Activated T-cell treated with anti-CD3 and anti-CD28 coated beads, Interleukin-2, amount 50 U/mL, for 4 hours (primary cell): Measurements from ENCODE around the gene HNRNPAB. TPM values are rescaled to one million over a fixed set of nuclear protein-coding genes. Genes with fewer than 3 reads are reported as not detected.
"Not testable (repeated sequence)": the region's sequence is repeated elsewhere in the genome, so short reads cannot be mapped to it uniquely, and the experiment has no call there.

ENCODE experiments used
- ATAC-seq, 2 donors: fragments of 200-7000 bp; cut with Tn5 transposase; one replicate each; pipeline ENCODE4 v1.10.0; 2021
- DNase-seq: peaks from one replicate; pipeline ENCODE4 v3.0.0-alpha.2; 2020
- H3K27me3 Mint-ChIP-seq: one replicate; pipeline ENCODE4 v1.8.0; 2021; ENCODE audit warnings: low read depth, mixed read lengths
- H3K36me3 Mint-ChIP-seq: one replicate; pipeline ENCODE4 v1.8.0; 2022; ENCODE audit warnings: mixed read lengths; ENCODE audit not compliant: insufficient read depth
- H3K4me1 Mint-ChIP-seq: one replicate; pipeline ENCODE4 v1.8.0; 2021; ENCODE audit warnings: low read depth, mixed read lengths
- H3K4me3 Mint-ChIP-seq: one replicate; pipeline ENCODE4 v1.8.0; 2021; ENCODE audit warnings: mild to moderate bottlenecking, moderate library complexity, mixed read lengths
- H3K9me3 Mint-ChIP-seq: one replicate; pipeline ENCODE4 v1.8.0; 2021; ENCODE audit warnings: mixed read lengths
- total RNA-seq, 3 donors: library from RNA; stranded (reverse); gene quantifications; one replicate each; pipeline ENCODE4 v1.2.1, GENCODE V29; 2021

The HNRNPAB gene
- total RNA-seq, 3 donors from 2014 or later, result 646 to 699 (median 679) TPM

DNA sequence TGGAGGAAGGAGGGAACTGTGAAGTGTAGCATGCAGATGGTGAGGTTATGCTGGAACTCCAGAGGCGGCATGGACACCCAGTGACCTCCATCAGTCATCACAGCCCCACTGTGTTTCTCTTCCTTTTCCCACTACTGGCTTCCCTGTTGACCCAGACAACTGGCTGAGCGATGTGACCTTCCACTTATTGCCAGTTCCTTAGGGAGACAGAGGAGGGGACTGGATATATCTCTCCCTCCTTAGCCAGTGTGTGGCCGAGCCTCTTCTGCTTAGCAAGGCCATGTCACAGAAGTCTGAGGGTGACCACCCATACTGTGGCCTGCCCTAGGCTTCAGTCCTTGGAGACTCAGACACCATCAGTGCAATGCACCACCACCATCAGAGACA, 31.2 kb downstream of the HNRNPAB start:
- DNase-seq (no peak), ATAC-seq (no peak)
- H3K4me1 Mint-ChIP-seq, result peaks cover 45% of the 10 kb centered on the region
- H3K4me3 Mint-ChIP-seq, result no peak overlapping the region
- no peaks in the 10 kb centered on the region for H3K27me3 Mint-ChIP-seq
- H3K36me3 Mint-ChIP-seq, result peaks cover 11% of the 10 kb centered on the region
- H3K9me3 Mint-ChIP-seq, result no peaks in the 10 kb centered on the region

DNA sequence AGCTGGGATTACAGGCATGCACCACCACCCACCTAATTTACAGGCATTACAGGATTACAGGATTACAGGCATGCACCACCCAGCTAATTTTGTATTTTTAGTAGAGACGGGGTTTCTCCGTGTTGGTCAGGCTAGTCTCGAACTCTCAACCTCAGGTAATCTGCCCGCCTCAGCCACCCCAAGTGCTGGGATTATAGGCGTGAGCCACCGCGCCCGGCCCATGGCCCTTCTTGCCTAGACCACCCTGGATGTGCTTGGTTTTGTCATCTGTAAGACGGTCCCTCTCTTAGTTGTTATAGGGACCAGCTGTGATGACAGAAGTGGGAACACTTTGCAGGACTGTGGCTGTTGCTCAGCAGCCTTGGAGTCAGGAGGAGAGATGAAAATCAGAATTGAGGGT, 31.8 kb downstream of the HNRNPAB start:
- DNase-seq (no peak), ATAC-seq (no peak)
- Mint-ChIP-seq H3K4me1 (peaks cover 45% of the 10 kb centered on the region), H3K9me3 (no peaks in the 10 kb centered on the region), H3K4me3 (no peak overlapping the region), H3K36me3 (peaks cover 6% of the 10 kb centered on the region), H3K27me3 (no peaks in the 10 kb centered on the region)

DNA sequence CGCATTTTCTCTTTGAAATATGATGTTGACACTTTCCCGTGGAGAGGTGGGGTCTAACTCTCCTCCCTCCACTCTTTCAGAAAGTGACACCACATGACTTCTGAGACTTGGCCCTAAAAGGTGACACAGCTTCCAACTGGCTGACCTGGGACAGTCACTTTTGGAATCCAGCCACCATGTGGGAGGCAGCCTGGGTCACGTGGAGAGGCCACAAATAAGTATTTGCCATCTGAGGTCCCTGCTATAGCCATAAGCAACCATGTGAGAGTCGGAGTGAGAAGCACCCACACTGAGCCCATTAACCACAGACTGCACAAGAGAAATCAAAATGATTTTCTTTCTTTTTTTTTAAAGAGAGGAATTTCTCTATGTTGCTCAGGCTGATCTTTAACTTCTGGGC, 32.3 kb downstream of the HNRNPAB start:
- peaks cover 41% of the 10 kb centered on the region for H3K4me1 Mint-ChIP-seq
- no peak for DNase-seq
- no peak for ATAC-seq
- H3K4me3 Mint-ChIP-seq, result no peak overlapping the region
- H3K27me3 Mint-ChIP-seq, result no peaks in the 10 kb centered on the region
- no peaks in the 10 kb centered on the region for H3K9me3 Mint-ChIP-seq
- H3K36me3 Mint-ChIP-seq, result peaks cover 1% of the 10 kb centered on the region

DNA sequence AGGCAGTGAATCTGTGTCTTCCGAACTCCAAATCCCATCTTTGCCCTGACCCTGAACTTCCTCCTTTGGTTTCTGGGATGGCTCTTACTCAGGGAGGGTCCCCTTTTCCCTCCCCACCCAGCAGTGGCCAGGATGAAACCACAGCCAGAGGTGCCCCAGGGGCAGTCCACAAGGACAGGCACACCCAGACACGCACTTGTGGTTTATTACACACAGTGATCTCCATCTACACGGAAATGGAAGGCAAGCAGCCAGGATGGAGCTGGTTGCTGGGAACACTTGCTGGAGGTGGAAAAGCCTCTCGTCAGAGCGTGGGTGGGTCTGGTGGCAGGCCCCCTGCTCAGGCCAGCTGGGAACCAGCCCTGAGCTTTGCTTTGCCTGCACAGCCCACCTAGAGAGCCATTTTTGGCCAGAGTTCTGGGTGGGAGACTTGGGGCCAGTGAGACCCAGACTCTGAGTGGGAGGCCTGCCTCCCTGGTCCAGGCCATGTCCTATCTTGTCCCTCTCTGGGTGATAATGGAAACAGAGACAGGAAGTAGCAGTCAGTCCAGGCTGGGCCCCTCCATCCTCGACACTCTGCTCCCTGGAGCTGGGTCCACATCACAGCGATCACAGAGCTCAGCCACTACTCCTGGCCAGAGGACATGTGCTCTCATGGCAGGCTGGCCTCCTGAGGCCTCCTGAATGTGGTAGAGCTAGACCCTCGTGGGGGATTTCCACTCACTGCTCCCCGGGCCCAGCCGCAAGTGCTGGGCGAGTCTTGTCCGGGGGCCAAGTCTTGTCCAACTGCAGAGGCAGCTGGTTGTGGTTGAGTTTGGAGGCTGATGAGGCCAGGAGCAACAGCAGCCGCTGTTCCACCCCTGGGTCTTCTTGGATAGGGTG, 33.3 kb downstream of the HNRNPAB start:
- H3K9me3 Mint-ChIP-seq, result no peaks in the 10 kb centered on the region
- no peaks in the 10 kb centered on the region for H3K36me3 Mint-ChIP-seq
- DNase-seq (no peak), ATAC-seq (no peak)
- H3K27me3 Mint-ChIP-seq, result no peaks in the 10 kb centered on the region
- no peak overlapping the region for H3K4me3 Mint-ChIP-seq
- peaks cover 42% of the 10 kb centered on the region for H3K4me1 Mint-ChIP-seq

DNA sequence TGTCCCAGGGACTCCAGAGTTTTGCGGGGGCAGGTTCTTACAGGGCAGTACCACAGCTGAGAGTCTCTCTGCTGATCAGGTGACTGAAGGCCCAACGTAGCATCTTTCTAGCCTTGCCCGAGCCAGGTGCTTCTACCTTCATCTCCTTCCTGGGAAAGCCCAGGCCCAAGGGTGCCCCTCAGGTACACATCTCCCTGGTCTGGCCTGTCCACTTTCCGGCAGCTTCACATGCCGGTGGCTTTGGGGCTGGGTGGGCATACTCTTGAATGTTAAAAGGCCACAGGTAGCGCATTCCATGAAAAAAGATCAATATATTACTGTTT, 33.9 kb downstream of the HNRNPAB start:
- Mint-ChIP-seq H3K36me3 (no peaks in the 10 kb centered on the region), H3K27me3 (no peaks in the 10 kb centered on the region), H3K4me1 (peaks cover 42% of the 10 kb centered on the region), H3K4me3 (no peak overlapping the region), H3K9me3 (no peaks in the 10 kb centered on the region)
- ATAC-seq, result no peak
- no peak for DNase-seq

DNA sequence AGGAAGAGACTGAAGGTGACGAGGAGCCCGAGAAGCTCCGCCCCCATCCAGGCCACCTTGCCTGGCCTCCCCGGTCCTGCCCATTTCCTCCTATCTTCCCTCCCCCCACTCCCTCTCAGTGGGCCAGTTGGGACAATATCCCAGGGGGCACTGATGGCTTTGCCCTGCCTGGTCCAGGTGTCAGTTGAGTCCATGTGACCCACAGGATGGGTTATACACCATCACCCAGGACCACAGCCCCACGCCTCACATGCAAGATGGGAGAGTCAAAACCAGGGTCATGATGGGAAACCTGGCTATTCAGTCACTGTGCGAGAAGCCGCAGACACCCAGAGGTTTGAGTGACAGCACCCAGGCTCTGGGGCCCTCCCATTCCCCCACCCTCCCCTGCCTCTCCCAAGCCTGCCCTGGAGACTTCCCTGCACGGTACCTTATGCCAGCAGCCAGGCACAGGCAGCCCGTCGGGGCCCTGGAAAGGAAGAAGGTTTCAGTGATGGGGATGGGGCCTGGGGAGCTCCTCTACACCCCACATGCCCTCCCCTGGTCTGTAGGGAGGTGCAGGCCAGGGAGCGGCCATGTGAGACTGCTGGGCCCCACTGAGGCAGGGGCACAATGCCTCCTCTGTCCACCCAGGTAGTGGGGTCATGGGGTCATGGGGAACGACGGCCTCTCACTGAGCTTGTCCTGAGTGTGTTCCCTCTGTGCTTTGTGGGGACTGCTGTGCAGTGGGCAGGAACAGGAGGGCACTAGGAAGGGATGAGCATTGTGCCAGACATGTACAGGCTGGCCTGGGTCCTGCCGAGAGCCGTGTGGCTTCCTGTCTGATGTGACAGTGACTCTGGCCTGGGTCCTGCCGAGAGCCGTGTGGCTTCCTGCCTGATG, 34.6 kb downstream of the HNRNPAB start:
- H3K4me3 Mint-ChIP-seq, result no peak overlapping the region
- peak; percentile 14 to 31 for ATAC-seq

DNA sequence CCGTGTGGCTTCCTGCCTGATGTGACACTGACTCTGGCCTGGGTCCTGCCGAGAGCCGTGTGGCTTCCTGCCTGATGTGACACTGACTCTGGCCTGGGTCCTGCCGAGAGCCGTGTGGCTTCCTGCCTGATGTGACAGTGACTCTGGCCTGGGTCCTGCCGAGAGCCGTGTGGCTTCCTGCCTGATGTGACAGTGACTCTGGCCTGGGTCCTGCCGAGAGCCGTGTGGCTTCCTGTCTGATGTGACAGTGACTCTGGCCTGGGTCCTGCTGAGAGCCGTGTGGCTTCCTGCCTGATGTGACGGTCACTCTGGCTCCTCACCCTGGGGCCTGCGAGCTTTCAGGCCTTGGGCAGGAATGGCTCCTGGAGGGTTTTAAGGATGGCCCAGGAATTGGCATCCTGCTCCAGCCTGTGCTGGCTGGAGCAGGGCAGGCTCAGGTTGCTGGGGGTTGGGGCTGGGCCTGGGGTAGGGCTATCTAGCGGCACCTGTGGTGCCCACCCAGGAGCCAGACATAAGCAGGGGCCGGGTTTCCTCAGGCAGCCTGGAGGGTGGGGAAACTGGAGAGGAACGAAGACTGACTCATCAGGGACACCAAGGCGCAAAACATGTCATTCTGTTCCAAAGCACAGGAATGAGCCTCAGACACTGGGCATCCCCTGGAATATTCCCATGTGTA, 35.4 kb downstream of the HNRNPAB start:
- not testable (repeated sequence) for H3K4me3 Mint-ChIP-seq, H3K9me3 Mint-ChIP-seq

More for the DNA sequence above, 34.6 kb downstream of the HNRNPAB start:
- no peak for DNase-seq
- no peaks in the 10 kb centered on the region for H3K36me3 Mint-ChIP-seq
- H3K4me1 Mint-ChIP-seq, result peaks cover 39% of the 10 kb centered on the region
- H3K27me3 Mint-ChIP-seq, result no peaks in the 10 kb centered on the region
- no peaks in the 10 kb centered on the region for H3K9me3 Mint-ChIP-seq

DNA sequence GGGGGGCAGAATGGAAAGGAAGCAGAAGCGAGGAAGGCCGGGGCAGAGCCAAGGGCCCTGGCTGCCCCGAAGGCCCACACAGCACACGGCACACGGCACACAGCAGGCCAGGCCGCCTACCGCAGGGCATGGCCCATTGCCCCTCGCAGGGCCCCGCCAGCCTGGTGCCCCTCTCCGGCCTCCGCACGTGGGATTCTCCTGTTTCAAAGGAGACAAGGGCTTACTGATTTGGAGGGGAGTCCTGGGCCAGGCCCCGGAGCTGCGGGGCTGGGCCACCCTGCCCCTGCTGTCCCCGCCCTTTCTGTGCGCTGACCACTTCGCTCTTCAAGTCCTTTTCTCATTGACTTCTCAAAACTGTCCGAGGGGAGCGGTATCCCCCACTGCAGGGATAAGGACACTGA, 36.0 kb downstream of the HNRNPAB start:
- Mint-ChIP-seq H3K4me1 (peaks cover 30% of the 10 kb centered on the region), H3K27me3 (no peaks in the 10 kb centered on the region), H3K9me3 (no peaks in the 10 kb centered on the region), H3K36me3 (no peaks in the 10 kb centered on the region), H3K4me3 (peak overlapping the region; percentile 38)
- ATAC-seq (peak in 1 of 2 donors; percentile 6), DNase-seq (no peak)

More for the DNA sequence above, 35.4 kb downstream of the HNRNPAB start:
- DNase-seq, H3K36me3 Mint-ChIP-seq, H3K27me3 Mint-ChIP-seq: not testable (repeated sequence)
- ATAC-seq, result peak in 1 of 2 donors; percentile 6
- H3K4me1 Mint-ChIP-seq, result peaks cover 35% of the 10 kb centered on the region

DNA sequence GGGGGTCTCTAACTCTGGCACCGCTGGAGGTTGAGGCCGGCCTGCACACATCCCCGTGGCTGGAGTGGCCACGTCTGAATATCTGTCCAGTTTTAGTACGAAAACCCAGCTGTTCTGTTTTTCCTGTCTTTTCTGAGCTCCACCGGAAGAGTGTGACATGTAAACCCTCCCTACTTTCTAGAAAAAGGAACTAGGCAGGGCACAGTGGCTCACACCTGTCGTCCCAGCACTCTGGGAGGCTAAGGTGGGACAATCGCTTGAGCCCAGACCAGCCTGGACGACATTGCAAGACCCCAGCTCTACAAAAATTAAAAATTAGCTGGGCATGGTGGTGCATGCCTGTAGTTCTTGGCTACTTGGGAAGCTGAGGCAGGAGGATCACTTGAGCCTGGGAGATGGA, 36.4 kb downstream of the HNRNPAB start:
- H3K4me3 Mint-ChIP-seq, result peak overlapping the region; percentile 38
- H3K27me3 Mint-ChIP-seq, result no peaks in the 10 kb centered on the region
- H3K9me3 Mint-ChIP-seq, result no peaks in the 10 kb centered on the region
- DNase-seq (no peak), ATAC-seq (no peak)
- peaks cover 30% of the 10 kb centered on the region for H3K4me1 Mint-ChIP-seq
- H3K36me3 Mint-ChIP-seq, result no peaks in the 10 kb centered on the region

DNA sequence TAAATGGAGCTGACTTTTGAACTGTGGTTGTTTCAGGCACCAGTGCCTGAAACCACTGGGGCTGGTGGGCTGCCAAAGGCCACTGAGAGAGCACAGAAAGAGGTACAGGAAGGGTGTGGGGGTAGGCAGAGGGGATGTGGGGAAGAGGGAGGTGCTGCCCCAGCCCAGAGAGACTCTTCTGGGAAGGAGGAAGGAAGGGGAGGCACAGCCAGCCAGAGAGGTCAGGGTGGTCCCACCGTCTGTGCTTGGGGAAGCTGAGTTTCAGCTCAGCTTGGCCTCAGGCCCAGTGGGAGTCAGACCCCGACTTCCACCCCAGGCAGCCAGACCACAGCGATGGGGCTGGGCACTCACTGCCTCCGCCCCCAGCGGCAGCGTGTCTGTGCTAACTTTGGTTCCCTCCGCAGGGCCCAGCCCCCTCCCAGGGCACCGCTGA, 36.9 kb downstream of the HNRNPAB start:
- Mint-ChIP-seq H3K9me3 (no peaks in the 10 kb centered on the region), H3K4me1 (peaks cover 30% of the 10 kb centered on the region), H3K27me3 (no peaks in the 10 kb centered on the region), H3K4me3 (peak overlapping the region; percentile 40), H3K36me3 (no peaks in the 10 kb centered on the region)
- ATAC-seq, result peak; percentile 16 to 27
- no peak for DNase-seq

DNA sequence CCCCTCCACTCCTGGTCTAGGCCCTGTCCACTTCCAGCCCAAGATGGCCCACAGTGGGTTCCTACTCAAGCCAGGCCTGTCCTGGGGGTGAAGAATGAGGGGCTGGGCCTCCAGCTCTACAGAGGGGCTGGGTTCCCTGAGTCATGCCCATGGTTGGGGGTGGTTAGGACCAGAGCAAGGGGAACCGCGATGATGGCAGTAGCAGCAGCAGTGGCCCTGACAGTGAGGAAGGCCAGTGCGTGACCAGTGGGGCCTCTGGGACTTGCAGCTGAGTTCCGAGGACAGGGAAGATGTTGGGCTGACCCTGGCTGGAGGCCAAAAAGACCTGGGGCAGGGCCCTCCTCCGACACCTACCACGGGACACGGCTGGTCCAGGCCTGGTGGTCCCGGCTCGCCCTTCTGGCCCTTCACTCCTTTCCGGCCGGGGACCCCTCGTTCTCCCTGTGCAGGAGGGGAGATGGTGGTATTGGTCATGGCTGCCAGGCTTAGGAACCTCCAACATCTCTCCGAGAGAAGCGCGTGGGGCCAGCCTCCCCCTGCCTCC, 37.4 kb downstream of the HNRNPAB start:
- ATAC-seq (peak in 1 of 2 donors; percentile 16), DNase-seq (no peak)
- Mint-ChIP-seq H3K4me3 (no peak overlapping the region), H3K36me3 (no peaks in the 10 kb centered on the region), H3K4me1 (peaks cover 26% of the 10 kb centered on the region), H3K27me3 (no peaks in the 10 kb centered on the region), H3K9me3 (no peaks in the 10 kb centered on the region)

DNA sequence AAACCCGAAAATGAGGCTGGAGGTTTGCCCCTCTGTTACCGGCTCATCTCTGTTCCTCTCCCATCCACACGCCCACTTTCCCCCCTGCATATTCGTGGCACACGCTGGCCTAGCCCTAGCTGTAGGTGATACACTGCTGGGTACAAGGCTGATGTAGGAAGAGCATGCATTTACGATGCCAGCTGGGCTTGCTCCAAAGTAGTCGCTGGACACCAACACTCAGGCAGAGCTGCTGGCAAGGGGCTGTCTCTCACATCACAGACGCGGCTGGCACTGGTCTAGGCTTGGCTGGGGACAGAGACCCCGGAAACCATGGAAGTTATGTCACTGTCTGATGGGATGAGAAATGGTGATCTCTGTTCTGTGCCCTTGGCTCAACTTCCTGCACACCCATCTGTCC, 38.1 kb downstream of the HNRNPAB start:
- Mint-ChIP-seq H3K4me3 (no peak overlapping the region), H3K27me3 (no peaks in the 10 kb centered on the region), H3K36me3 (no peaks in the 10 kb centered on the region), H3K9me3 (no peaks in the 10 kb centered on the region), H3K4me1 (peaks cover 26% of the 10 kb centered on the region)
- ATAC-seq (no peak), DNase-seq (no peak)

DNA sequence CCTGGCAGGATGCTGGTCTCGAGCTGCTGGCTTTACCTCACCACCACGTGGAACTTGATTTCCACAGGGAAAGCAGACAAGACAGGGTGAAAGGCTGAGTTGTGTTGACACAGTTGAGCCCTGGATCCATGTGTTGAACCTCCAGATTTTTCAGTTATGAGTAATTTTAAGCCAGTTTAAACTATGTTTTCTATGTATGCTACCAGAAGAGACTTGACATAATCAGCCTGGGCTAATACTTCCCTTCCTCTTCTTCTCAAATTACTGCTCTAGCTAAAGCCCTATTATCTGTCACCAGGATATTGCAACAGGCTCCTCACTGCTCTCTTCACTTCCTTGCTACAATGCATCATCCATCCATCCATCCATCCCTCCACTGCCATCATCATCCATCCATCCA, 40.2 kb downstream of the HNRNPAB start:
- no peaks in the 10 kb centered on the region for H3K36me3 Mint-ChIP-seq
- ATAC-seq, result no peak
- DNase-seq, result no peak
- H3K27me3 Mint-ChIP-seq, result no peaks in the 10 kb centered on the region
- no peaks in the 10 kb centered on the region for H3K9me3 Mint-ChIP-seq
- H3K4me1 Mint-ChIP-seq, result peaks cover 22% of the 10 kb centered on the region
- no peak overlapping the region for H3K4me3 Mint-ChIP-seq

DNA sequence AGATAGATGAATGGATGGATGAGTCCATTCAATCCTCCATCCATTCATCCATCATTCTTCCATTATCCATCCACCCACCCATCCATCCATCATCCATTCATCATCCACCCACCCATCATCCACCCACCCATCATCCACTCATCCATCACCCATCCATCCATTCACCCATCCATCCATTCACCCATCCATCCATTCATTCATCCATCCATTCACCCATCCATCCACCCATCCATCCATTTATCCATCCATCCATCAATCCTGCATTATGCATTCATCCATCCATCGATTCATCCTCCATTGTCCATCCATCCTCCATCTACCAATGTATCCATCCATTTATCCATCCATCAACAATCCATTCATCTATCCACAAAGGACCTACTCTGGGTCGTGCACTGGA, 41.1 kb downstream of the HNRNPAB start:
- DNase-seq (no peak), ATAC-seq (no peak)
- no peaks in the 10 kb centered on the region for H3K36me3 Mint-ChIP-seq
- no peaks in the 10 kb centered on the region for H3K9me3 Mint-ChIP-seq
- H3K4me3 Mint-ChIP-seq, result no peak overlapping the region
- no peaks in the 10 kb centered on the region for H3K27me3 Mint-ChIP-seq
- peaks cover 21% of the 10 kb centered on the region for H3K4me1 Mint-ChIP-seq
